A673 (cell line): ENCODE results near the gene RHOB. TPM values are rescaled to one million over a fixed set of nuclear protein-coding genes. Genes with fewer than 3 reads are reported as not detected.

ENCODE experiments used
- Bru-seq: library from RNA; stranded (reverse); fragments of 400-500 nt; gene quantifications from one replicate; lab custom pipeline; 2021; lab: Mats Ljungman, UMichigan
- BruChase-seq, 2 experiments: library from RNA; stranded (reverse); fragments of 400-500 nt; gene quantifications; one replicate each; lab custom pipeline; 2021; lab: Mats Ljungman, UMichigan
- BruUV-seq: library from RNA; stranded (reverse); fragments of 400-500 nt; replicated peaks from 2 replicates; lab custom pipeline; 2021; lab: Mats Ljungman, UMichigan
- CTCF ChIA-PET: fragments of 300-600 bp; sonication (Branson Sonifier 250); formaldehyde crosslinking; loops from one replicate; lab custom pipeline; 2022; ENCODE audit warnings: antibody characterized with exemption; lab: Charles Lee
- POLR2A ChIA-PET: fragments of 300-600 bp; sonication (Branson Sonifier 250); formaldehyde crosslinking; loops from one replicate; lab custom pipeline; 2022; ENCODE audit warnings: antibody characterized with exemption; ENCODE audit not compliant: low non-redundant PET; lab: Charles Lee
- DNase-seq: peaks from one replicate; pipeline ENCODE4 v3.0.0-alpha.2; 2015; ENCODE audit warnings: low spot score
- H3K27ac ChIP-seq: fragments of 200-600 bp; sonication (generic); 2 replicates; pipeline ENCODE4 v1.5.1; 2016; ENCODE audit warnings: mixed run types, low read depth, mild to moderate bottlenecking, mixed read lengths, antibody characterized with exemption, low read length; ENCODE audit not compliant: poor library complexity, severe bottlenecking
- H3K27me3 ChIP-seq: fragments of 200-600 bp; sonication (generic); replicated peaks from 2 replicates; pipeline ENCODE4 v1.6.1; 2017; ENCODE audit warnings: mixed run types, low read depth, mild to moderate bottlenecking, mixed read lengths, antibody characterized with exemption, low read length; ENCODE audit not compliant: insufficient read depth, poor library complexity
- H3K36me3 ChIP-seq: fragments of 200-600 bp; sonication (generic); 2 replicates; pipeline ENCODE4 v1.6.1; 2016; ENCODE audit warnings: mixed run types, mild to moderate bottlenecking, mixed read lengths, antibody characterized with exemption, low read length; ENCODE audit not compliant: insufficient read depth, poor library complexity, severe bottlenecking
- H3K4me1 ChIP-seq: fragments of 200-600 bp; sonication (generic); 2 replicates; pipeline ENCODE4 v1.6.1; 2017; ENCODE audit warnings: mixed run types, mild to moderate bottlenecking, mixed read lengths, antibody characterized with exemption, low read length; ENCODE audit not compliant: insufficient read depth, poor library complexity, severe bottlenecking
- H3K4me3 ChIP-seq: fragments of 200-600 bp; sonication (generic); 2 replicates; pipeline ENCODE4 v1.5.1; 2016; ENCODE audit warnings: low read depth, mixed run types, mild to moderate bottlenecking, mixed read lengths, low read length; ENCODE audit not compliant: poor library complexity, severe bottlenecking
- H3K9me3 ChIP-seq: fragments of 200-600 bp; sonication (generic); 2 replicates; pipeline ENCODE4 v1.6.1; 2016; ENCODE audit warnings: mixed run types, low read depth, mild to moderate bottlenecking, mixed read lengths, antibody characterized with exemption, low read length; ENCODE audit not compliant: poor library complexity, severe bottlenecking
- CTCF ChIP-seq: fragments of 300-800, 200-600 bp; sonication (generic); conservative IDR thresholded peaks from 2 replicates; pipeline ENCODE4 v1.5.1; 2017; ENCODE audit warnings: low read depth, mild to moderate bottlenecking, antibody characterized with exemption, low read length, moderate library complexity, mixed read lengths
- EZH2 ChIP-seq: fragments of 200-600 bp; sonication (generic); IDR thresholded peaks from 2 replicates; pipeline ENCODE4 v1.6.1; 2017; ENCODE audit warnings: borderline replicate concordance, low read depth, mild to moderate bottlenecking, mixed read lengths, antibody characterized with exemption, low read length; ENCODE audit not compliant: poor library complexity, severe bottlenecking
- intact Hi-C: fragments of 100-400 bp; cut with micrococcal nuclease; formaldehyde crosslinking; loops from one replicate; pipeline ENCODE4 v1.10.0; 2022; ENCODE audit not compliant: unreplicated experiment
- long read RNA-seq: library from polyadenylated mRNA; stranded (forward); transcript quantifications from one replicate; pipeline ENCODE4 v2.0.0, GENCODE V29; 2022
- total RNA-seq: library from RNA; stranded (reverse); gene quantifications from 2 replicates; pipeline ENCODE4 v1.2.3, GENCODE V29; 2021

The RHOB gene
- total RNA-seq = 24.1 and 31.5 TPM in 2 replicates
- percentile 86 among the genes with signal in this experiment for Bru-seq, nascent RNA
- percentile 97 among the genes with signal in this experiment for BruChase-seq, experiment 1, labeled RNA remaining after a 2-hour chase
- BruChase-seq, experiment 2, labeled RNA remaining after a 6-hour chase = percentile 68 among the genes with signal in this experiment
- long read RNA-seq, transcript RHOB-201 (1 exons, 2,372 nt) = major isoform, 16 of 16 reads
- long read RNA-seq, partial matches to known transcripts = 0 of 16 reads
- long read RNA-seq, other reads (novel, unspliced or antisense) = 0 of 16 reads

GRCh38 chr2:20446917-20447436 lies at the start of gene RHOB:
TSS of gene RHOB (plus strand) at chr2:20447074. CDS start at chr2:20447466, 392 bp downstream.
- H3K27me3 ChIP-seq = no peaks in the 10 kb centered on the region
- H3K36me3 ChIP-seq = no peaks in the 10 kb centered on the region
- peak within 1 kb of the TSS; percentile 94 for H3K27ac ChIP-seq
- intact Hi-C loops = no loop called here
- TF ChIP-seq EZH2 (no peak), CTCF (no peak)
- peak; percentile 99 for DNase-seq
- peaks cover 15% of the 10 kb centered on the region for H3K4me1 ChIP-seq
- no peaks in the 10 kb centered on the region for H3K9me3 ChIP-seq
- ChIA-PET POLR2A (interaction anchor here (0.5 to 1.6 kb wide), 13 partner anchors 10 to 1667 kb away, joined by 3 to 12 read pairs (median 3); no protein-coding TSS in a partner anchor), CTCF (interaction anchor here (0.9 to 1.5 kb wide), 5 partner anchors 36 to 204 kb away, joined by 3 to 8 read pairs (median 5); partner anchors contain the start of gene HS1BP3)
- no TSS peak for BruUV-seq
- peak within 1 kb of the TSS; percentile 81 for H3K4me3 ChIP-seq

GRCh38 chr2:20397811-20398447 lies 48.9 kb upstream of the RHOB start:
- DNase-seq = no peak
- no TSS peak for BruUV-seq
- TF ChIP-seq EZH2 (no peak), CTCF (no peak)
- no peaks in the 10 kb centered on the region for H3K27me3 ChIP-seq
- no peaks in the 10 kb centered on the region for H3K4me1 ChIP-seq
- no peaks in the 10 kb centered on the region for H3K36me3 ChIP-seq
- POLR2A ChIA-PET = no interaction called here
- no peak overlapping the region for H3K4me3 ChIP-seq
- CTCF ChIA-PET = no interaction called here
- no peaks in the 10 kb centered on the region for H3K9me3 ChIP-seq
- no peak overlapping the region for H3K27ac ChIP-seq
- intact Hi-C loops = no loop called here

GRCh38 chr2:20398956-20399567 lies 47.8 kb upstream of the RHOB start:
- H3K27ac ChIP-seq = no peak overlapping the region
- no peaks in the 10 kb centered on the region for H3K9me3 ChIP-seq
- H3K27me3 ChIP-seq = no peaks in the 10 kb centered on the region
- DNase-seq = no peak
- ChIA-PET POLR2A (no interaction called here), CTCF (no interaction called here)
- intact Hi-C loops = no loop called here
- no peak for TF ChIP-seq EZH2
- no peak overlapping the region for H3K4me3 ChIP-seq
- BruUV-seq = no TSS peak
- H3K36me3 ChIP-seq = no peaks in the 10 kb centered on the region
- H3K4me1 ChIP-seq = no peaks in the 10 kb centered on the region
